Prostate gland (tissue), 2 donors: ENCODE measurements around the gene KIF16B. TPM values are rescaled to one million over a fixed set of nuclear protein-coding genes. Genes with fewer than 3 reads are reported as not detected.

Source experiments
- DNase-seq: peaks from one replicate; pipeline ENCODE4 v3.0.0-alpha.2; 2019; ENCODE audit warnings: low spot score
- H3K27ac ChIP-seq, 2 donors: fragments of 200-600 bp; sonication (generic); 2 replicates each; pipeline ENCODE4 v1.5.1; 2017 to 2019
- H3K27me3 ChIP-seq: fragments of 200-600 bp; sonication (generic); replicated peaks from 2 replicates; pipeline ENCODE4 v1.5.1; 2019; ENCODE audit not compliant: insufficient read depth
- H3K36me3 ChIP-seq, 2 donors: fragments of 200-600 bp; sonication (generic); 1 replicate in 1 of 2; 2 replicates in 1 of 2; pipeline versions ENCODE4 v1.5.1 to v1.8.1; 2017 to 2019
- H3K4me1 ChIP-seq: fragments of 200-600 bp; sonication (generic); replicated peaks from 2 replicates; pipeline ENCODE4 v1.5.1; 2019
- H3K4me3 ChIP-seq, 2 donors: fragments of 200-600 bp; sonication (generic); 2 replicates each; pipeline ENCODE4 v1.5.1; 2017 to 2019
- H3K9me3 ChIP-seq: fragments of 200-600 bp; sonication (generic); 2 replicates; pipeline ENCODE4 v1.5.1; 2017
- CTCF ChIP-seq, 4 experiments: fragments of 200-600 bp in 2 of 4; fragments of 450-650 bp in 2 of 4; sonication (generic) in 2 of 4; IDR thresholded peaks; 1 replicate in 3 of 4; 2 replicates in 1 of 4; pipeline ENCODE4 v1.5.1; 2016 to 2019; ENCODE audit warnings: antibody characterized with exemption in 4 of 4, mild to moderate bottlenecking in 2 of 4, moderate library complexity in 2 of 4
- POLR2A ChIP-seq: fragments of 450-650 bp; IDR thresholded peaks from one replicate; pipeline ENCODE4 v1.6.1; 2016; ENCODE audit warnings: antibody characterized with exemption, mild to moderate bottlenecking
- POLR2AphosphoS5 ChIP-seq: sonication (generic); formaldehyde crosslinking; IDR thresholded peaks from one replicate; pipeline ENCODE4 v1.6.1; 2017; ENCODE audit warnings: antibody characterized with exemption
- WGBS: methylation state at CpG from one replicate; pipeline ENCODE4 v1.1.5; 2018; 5-methylcytosine and 5-hydroxymethylcytosine counted together
- intact Hi-C: fragments of 100-400 bp; cut with DNase I; formaldehyde crosslinking; loops from one replicate; pipeline ENCODE4 v1.14.2; 2022
- total RNA-seq, 2 donors: library from RNA; depleted of rRNA; stranded (reverse); fragments of >200 nt; gene quantifications; one replicate each; pipeline ENCODE4 v1.1.0, GENCODE V29; 2016

The KIF16B gene
- total RNA-seq, 2 donors from 2014 or later: 11.5 to 24.4 TPM

GRCh38 chr20:16397086-16397485, 176.2 kb downstream of the KIF16B start:
- peak; percentile 15 for DNase-seq
- WGBS: 23% methylated on average over 4 of the region's 4 CpGs
- no peaks in the 10 kb centered on the region for H3K27me3 ChIP-seq
- H3K36me3 ChIP-seq: no peaks in the 10 kb centered on the region
- no peak overlapping the region for H3K27ac ChIP-seq
- H3K4me1 ChIP-seq: no peaks in the 10 kb centered on the region
- no peak for TF ChIP-seq CTCF (IDR thresholded peaks at IDR 0.05)
- TF ChIP-seq POLR2AphosphoS5: peak; percentile 29
- H3K4me3 ChIP-seq: no peak overlapping the region
- intact Hi-C loops: no loop called here
- H3K9me3 ChIP-seq: no peaks in the 10 kb centered on the region

- H3K36me3 ChIP-seq: no peaks in the 10 kb centered on the region
- no peak overlapping the region for H3K27ac ChIP-seq
- 100% methylated on average over 1 of the region's 1 CpG for WGBS
- TF ChIP-seq POLR2AphosphoS5: no peak
- TF ChIP-seq CTCF (IDR thresholded peaks at IDR 0.05): no peak
- no peak for TF ChIP-seq POLR2A
- no peaks in the 10 kb centered on the region for H3K4me1 ChIP-seq
- H3K9me3 ChIP-seq: no peaks in the 10 kb centered on the region
- no peak overlapping the region for H3K4me3 ChIP-seq
- no peak for DNase-seq
- H3K27me3 ChIP-seq: no peaks in the 10 kb centered on the region
- intact Hi-C loops: no loop called here
Measured at GRCh38 chr20:16395366-16395765, 177.9 kb downstream of the KIF16B start.

GRCh38 chr20:16394784-16395183, 178.5 kb downstream of the KIF16B start:
- Histone ChIP-seq H3K9me3 (no peaks in the 10 kb centered on the region), H3K36me3 (no peaks in the 10 kb centered on the region), H3K27ac (no peak overlapping the region), H3K4me1 (no peaks in the 10 kb centered on the region), H3K4me3 (no peak overlapping the region), H3K27me3 (no peaks in the 10 kb centered on the region)
- intact Hi-C loops: no loop called here
- TF ChIP-seq CTCF (IDR thresholded peaks at IDR 0.05): no peak
- TF ChIP-seq POLR2A: no peak
- TF ChIP-seq POLR2AphosphoS5: no peak
- DNase-seq: no peak
- 77% methylated on average over 4 of the region's 4 CpGs for WGBS

GRCh38 chr20:16393836-16394235, 179.4 kb downstream of the KIF16B start:
- no peaks in the 10 kb centered on the region for H3K9me3 ChIP-seq
- no peaks in the 10 kb centered on the region for H3K27me3 ChIP-seq
- intact Hi-C loops: no loop called here
- H3K4me3 ChIP-seq: no peak overlapping the region
- H3K27ac ChIP-seq: no peak overlapping the region
- H3K36me3 ChIP-seq: no peaks in the 10 kb centered on the region
- H3K4me1 ChIP-seq: no peaks in the 10 kb centered on the region
- WGBS: 98% methylated on average over 3 of the region's 3 CpGs
- DNase-seq: no peak
- TF ChIP-seq POLR2AphosphoS5: no peak
- no peak for TF ChIP-seq POLR2A
- no peak for TF ChIP-seq CTCF (IDR thresholded peaks at IDR 0.05)

GRCh38 chr20:16393297-16393696, 180.0 kb downstream of the KIF16B start:
- Histone ChIP-seq H3K36me3 (no peaks in the 10 kb centered on the region), H3K27me3 (no peaks in the 10 kb centered on the region), H3K4me3 (no peak overlapping the region), H3K9me3 (no peaks in the 10 kb centered on the region), H3K4me1 (no peaks in the 10 kb centered on the region), H3K27ac (no peak overlapping the region)
- no peak for TF ChIP-seq CTCF (IDR thresholded peaks at IDR 0.05)
- 88% methylated on average over 2 of the region's 2 CpGs for WGBS
- DNase-seq: no peak
- intact Hi-C loops: no loop called here
